ENCODE results near the gene MYCN.

GRCh38 chr2:15906778-15907177 lies 33.6 kb upstream of the MYCN start:
- TF ChIP-seq, protein P1, sequence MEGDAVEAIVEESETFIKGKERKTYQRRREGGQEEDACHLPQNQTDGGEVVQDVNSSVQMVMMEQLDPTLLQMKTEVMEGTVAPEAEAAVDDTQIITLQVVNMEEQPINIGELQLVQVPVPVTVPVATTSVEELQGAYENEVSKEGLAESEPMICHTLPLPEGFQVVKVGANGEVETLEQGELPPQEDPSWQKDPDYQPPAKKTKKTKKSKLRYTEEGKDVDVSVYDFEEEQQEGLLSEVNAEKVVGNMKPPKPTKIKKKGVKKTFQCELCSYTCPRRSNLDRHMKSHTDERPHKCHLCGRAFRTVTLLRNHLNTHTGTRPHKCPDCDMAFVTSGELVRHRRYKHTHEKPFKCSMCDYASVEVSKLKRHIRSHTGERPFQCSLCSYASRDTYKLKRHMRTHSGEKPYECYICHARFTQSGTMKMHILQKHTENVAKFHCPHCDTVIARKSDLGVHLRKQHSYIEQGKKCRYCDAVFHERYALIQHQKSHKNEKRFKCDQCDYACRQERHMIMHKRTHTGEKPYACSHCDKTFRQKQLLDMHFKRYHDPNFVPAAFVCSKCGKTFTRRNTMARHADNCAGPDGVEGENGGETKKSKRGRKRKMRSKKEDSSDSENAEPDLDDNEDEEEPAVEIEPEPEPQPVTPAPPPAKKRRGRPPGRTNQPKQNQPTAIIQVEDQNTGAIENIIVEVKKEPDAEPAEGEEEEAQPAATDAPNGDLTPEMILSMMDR (IDR thresholded peaks at IDR 0.05), result no peak
- no peak for TF ChIP-seq POLR2A (IDR thresholded peaks at IDR 0.05)

Measured in esophagus squamous epithelium (tissue), 4 donors.